ENCODE results near the gene PGAM4.
A peak's percentile ranks its signal among the peaks of the same experiment; 100 is the strongest.

Gene PGAM4

GRCh38 chrX:77935886-77936285, 33.6 kb downstream of the PGAM4 start:
- no peak for TF ChIP-seq CTCF (conservative IDR thresholded peaks at IDR 0.05; ENCODE audit: low read depth, low read length)
- H3K4me1 ChIP-seq (ENCODE audit: low read depth, poor library complexity, severe bottlenecking): no peaks in the 10 kb centered on the region

GRCh38 chrX:77930581-77930980, 38.9 kb downstream of the PGAM4 start:
- no peak overlapping the region for H3K4me2 ChIP-seq
- no peaks in the 10 kb centered on the region for H3K36me3 ChIP-seq (ENCODE audit: insufficient read depth)
- no peak for TF ChIP-seq CTCF (conservative IDR thresholded peaks at IDR 0.05; ENCODE audit: low read depth, low read length)
- H3K27ac ChIP-seq: no peak overlapping the region
- no peak overlapping the region for H2AFZ ChIP-seq (ENCODE audit: low read depth)
- H3K4me3 ChIP-seq (IDR thresholded peaks at IDR 0.05; ENCODE audit: insufficient read depth, low read depth, low read length): no peak overlapping the region
- H4K20me1 ChIP-seq (ENCODE audit: insufficient read depth): no peaks in the 10 kb centered on the region
- no peaks in the 10 kb centered on the region for H3K79me2 ChIP-seq (ENCODE audit: insufficient read depth, low read depth)
- H3K9ac ChIP-seq: no peak overlapping the region
- H3K4me1 ChIP-seq (ENCODE audit: low read depth, poor library complexity, severe bottlenecking): peaks cover 14% of the 10 kb centered on the region
- no peaks in the 10 kb centered on the region for H3K27me3 ChIP-seq (ENCODE audit: insufficient read depth, low read depth)

More at GRCh38 chrX:77935886-77936285, 33.6 kb downstream of the PGAM4 start:
- H3K4me3 ChIP-seq (IDR thresholded peaks at IDR 0.05; ENCODE audit: insufficient read depth, low read depth, low read length): no peak overlapping the region
- no peaks in the 10 kb centered on the region for H3K27me3 ChIP-seq (ENCODE audit: insufficient read depth, low read depth)
- no peaks in the 10 kb centered on the region for H3K36me3 ChIP-seq (ENCODE audit: insufficient read depth)
- no peak overlapping the region for H3K4me2 ChIP-seq
- no peak overlapping the region for H2AFZ ChIP-seq (ENCODE audit: low read depth)
- H4K20me1 ChIP-seq (ENCODE audit: insufficient read depth): no peaks in the 10 kb centered on the region
- no peak overlapping the region for H3K27ac ChIP-seq
- no peaks in the 10 kb centered on the region for H3K79me2 ChIP-seq (ENCODE audit: insufficient read depth, low read depth)
- no peak overlapping the region for H3K9ac ChIP-seq

- Histone ChIP-seq H3K4me3 (IDR thresholded peaks at IDR 0.05; ENCODE audit: insufficient read depth, low read depth, low read length) (no peak overlapping the region), H3K27me3 (ENCODE audit: insufficient read depth, low read depth) (no peaks in the 10 kb centered on the region), H2AFZ (ENCODE audit: low read depth) (no peak overlapping the region), H3K27ac (peak overlapping the region; percentile 28; the same call in 1 of the 2 replicates), H3K79me2 (ENCODE audit: insufficient read depth, low read depth) (no peaks in the 10 kb centered on the region), H3K4me2 (peak overlapping the region; percentile 60), H3K4me1 (ENCODE audit: low read depth, poor library complexity, severe bottlenecking) (peaks cover 20% of the 10 kb centered on the region), H3K36me3 (ENCODE audit: insufficient read depth) (no peaks in the 10 kb centered on the region), H3K9ac (no peak overlapping the region), H4K20me1 (ENCODE audit: insufficient read depth) (no peaks in the 10 kb centered on the region)
- no peak for TF ChIP-seq CTCF (conservative IDR thresholded peaks at IDR 0.05; ENCODE audit: low read depth, low read length)
Measured at GRCh38 chrX:77925764-77926163, 43.7 kb downstream of the PGAM4 start.

- Histone ChIP-seq H3K4me2 (no peak overlapping the region), H3K79me2 (ENCODE audit: insufficient read depth, low read depth) (no peaks in the 10 kb centered on the region), H3K4me3 (IDR thresholded peaks at IDR 0.05; ENCODE audit: insufficient read depth, low read depth, low read length) (no peak overlapping the region), H2AFZ (ENCODE audit: low read depth) (no peak overlapping the region), H3K27me3 (ENCODE audit: insufficient read depth, low read depth) (no peaks in the 10 kb centered on the region), H3K4me1 (ENCODE audit: low read depth, poor library complexity, severe bottlenecking) (peaks cover 20% of the 10 kb centered on the region), H3K9ac (no peak overlapping the region), H3K36me3 (ENCODE audit: insufficient read depth) (no peaks in the 10 kb centered on the region), H4K20me1 (ENCODE audit: insufficient read depth) (no peaks in the 10 kb centered on the region), H3K27ac (no peak overlapping the region)
- no peak for TF ChIP-seq CTCF (conservative IDR thresholded peaks at IDR 0.05; ENCODE audit: low read depth, low read length)
Measured at GRCh38 chrX:77924320-77924859, 45.0 kb downstream of the PGAM4 start.

Data from KMS-11 (cell line).